H1 (cell line): ENCODE data around the gene COL25A1.

Experiments used
- ASH2L ChIP-seq: fragments of 200-600, 300-600 bp; sonication (generic); IDR thresholded peaks from one replicate; pipeline ENCODE4 v1.7.1; 2017; ENCODE audit warnings: low read length
- EP300 ChIP-seq, 2 experiments: IDR thresholded peaks; 1 replicate in 1 of 2; 2 replicates in 1 of 2; pipeline ENCODE4 v1.6.1; 2011 to 2012; ENCODE audit warnings: low read depth in 2 of 2, low read length in 2 of 2, mild to moderate bottlenecking in 2 of 2, borderline replicate concordance in 1 of 2, inconsistent platforms in 1 of 2, moderate library complexity in 1 of 2
- NRF1 ChIP-seq: IDR thresholded peaks from 2 replicates; pipeline ENCODE4 v1.6.1; 2011; ENCODE audit warnings: mild to moderate bottlenecking, low read depth, low read length, improper control_type of control experiment
- RFX5 ChIP-seq: IDR thresholded peaks from 2 replicates; pipeline ENCODE4 v1.6.1; 2011; ENCODE audit warnings: low read depth, low read length, improper control_type of control experiment, borderline replicate concordance
- SIRT6 ChIP-seq: IDR thresholded peaks from one replicate; pipeline ENCODE4 v1.7.1; 2012; ENCODE audit warnings: low read length, inconsistent platforms
- SRF ChIP-seq: IDR thresholded peaks from 2 replicates; pipeline ENCODE4 v1.6.1; 2011; ENCODE audit warnings: mild to moderate bottlenecking, low read depth, low read length, moderate library complexity
- TF ChIP-seq, protein P1 (sequence below), 3 experiments: IDR thresholded peaks; 1 replicate in 2 of 3; 2 replicates in 1 of 3; pipeline versions ENCODE4 v1.5.1 to v1.6.1; 2011; ENCODE audit warnings: low read length in 3 of 3, mild to moderate bottlenecking in 3 of 3, inconsistent platforms in 2 of 3, low read depth in 1 of 3, moderate library complexity in 1 of 3; ENCODE audit not compliant: insufficient read depth in 1 of 3; ENCODE audit errors: control extremely low read depth in 1 of 3

DNA sequence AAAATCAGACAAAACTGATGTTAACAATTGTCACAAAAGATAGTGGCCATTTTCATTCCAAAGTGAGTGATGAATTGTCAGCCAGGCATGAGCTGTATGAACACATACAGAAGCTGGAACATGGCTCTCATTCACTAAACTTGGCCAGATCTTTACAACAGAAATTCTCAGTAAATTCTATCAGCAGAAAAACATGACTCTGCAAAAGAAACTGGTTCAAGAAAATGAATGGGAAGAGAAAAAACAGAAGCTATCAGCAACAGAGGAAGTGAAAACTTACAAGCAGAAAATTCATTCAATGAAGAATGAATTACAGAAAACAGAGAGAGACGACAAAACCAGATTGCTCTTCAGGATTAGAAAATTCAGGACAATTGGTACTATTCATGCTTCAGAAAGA, 249.6 kb downstream of the COL25A1 start:
- TF ChIP-seq EP300 (IDR thresholded peaks at IDR 0.05; ENCODE audit: borderline replicate concordance in 1 of 2, low read depth in 2 of 2, low read length in 2 of 2) (no peak), ASH2L (no peak), NRF1 (no peak), SRF (no peak), SIRT6 (no peak), RFX5 (no peak)
- TF ChIP-seq, protein P1, sequence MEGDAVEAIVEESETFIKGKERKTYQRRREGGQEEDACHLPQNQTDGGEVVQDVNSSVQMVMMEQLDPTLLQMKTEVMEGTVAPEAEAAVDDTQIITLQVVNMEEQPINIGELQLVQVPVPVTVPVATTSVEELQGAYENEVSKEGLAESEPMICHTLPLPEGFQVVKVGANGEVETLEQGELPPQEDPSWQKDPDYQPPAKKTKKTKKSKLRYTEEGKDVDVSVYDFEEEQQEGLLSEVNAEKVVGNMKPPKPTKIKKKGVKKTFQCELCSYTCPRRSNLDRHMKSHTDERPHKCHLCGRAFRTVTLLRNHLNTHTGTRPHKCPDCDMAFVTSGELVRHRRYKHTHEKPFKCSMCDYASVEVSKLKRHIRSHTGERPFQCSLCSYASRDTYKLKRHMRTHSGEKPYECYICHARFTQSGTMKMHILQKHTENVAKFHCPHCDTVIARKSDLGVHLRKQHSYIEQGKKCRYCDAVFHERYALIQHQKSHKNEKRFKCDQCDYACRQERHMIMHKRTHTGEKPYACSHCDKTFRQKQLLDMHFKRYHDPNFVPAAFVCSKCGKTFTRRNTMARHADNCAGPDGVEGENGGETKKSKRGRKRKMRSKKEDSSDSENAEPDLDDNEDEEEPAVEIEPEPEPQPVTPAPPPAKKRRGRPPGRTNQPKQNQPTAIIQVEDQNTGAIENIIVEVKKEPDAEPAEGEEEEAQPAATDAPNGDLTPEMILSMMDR (IDR thresholded peaks at IDR 0.05; ENCODE audit: control extremely low read depth in 1 of 3, insufficient read depth in 1 of 3, low read depth in 1 of 3, low read length in 3 of 3): no peak
